ENCODE results near the gene DNAJC18.

GRCh38 chr5:139383275-139383992 lies 55.9 kb downstream of the DNAJC18 start, which contains the start of gene SLC23A1:
- no peak for TF ChIP-seq CTCF (conservative IDR thresholded peaks at IDR 0.05; ENCODE audit: low read depth, low read length)
- peak; percentile 87 for TF ChIP-seq CEBPB (IDR thresholded peaks at IDR 0.05; ENCODE audit: low read depth, low read length)
- TF ChIP-seq RCOR1 (IDR thresholded peaks at IDR 0.05; ENCODE audit: insufficient replicate concordance, low read length) = no peak
- no peak for TF ChIP-seq RAD21 (IDR thresholded peaks at IDR 0.05; ENCODE audit: low read length)
- no peak for TF ChIP-seq POLR2A (IDR thresholded peaks at IDR 0.05; ENCODE audit: low read depth, low read length)
- TF ChIP-seq MXI1 (IDR thresholded peaks at IDR 0.05; ENCODE audit: borderline replicate concordance, low read depth, low read length) = no peak
- no peak for TF ChIP-seq MAFK (IDR thresholded peaks at IDR 0.05; ENCODE audit: low read depth, low read length)
- no peak for TF ChIP-seq SMC3 (IDR thresholded peaks at IDR 0.05; ENCODE audit: low read depth, low read length)
- no peak for TF ChIP-seq RFX5 (IDR thresholded peaks at IDR 0.05; ENCODE audit: low read depth, low read length)
- TF ChIP-seq MAZ (IDR thresholded peaks at IDR 0.05; ENCODE audit: borderline replicate concordance, low read depth, low read length) = no peak
- TF ChIP-seq, protein P1, sequence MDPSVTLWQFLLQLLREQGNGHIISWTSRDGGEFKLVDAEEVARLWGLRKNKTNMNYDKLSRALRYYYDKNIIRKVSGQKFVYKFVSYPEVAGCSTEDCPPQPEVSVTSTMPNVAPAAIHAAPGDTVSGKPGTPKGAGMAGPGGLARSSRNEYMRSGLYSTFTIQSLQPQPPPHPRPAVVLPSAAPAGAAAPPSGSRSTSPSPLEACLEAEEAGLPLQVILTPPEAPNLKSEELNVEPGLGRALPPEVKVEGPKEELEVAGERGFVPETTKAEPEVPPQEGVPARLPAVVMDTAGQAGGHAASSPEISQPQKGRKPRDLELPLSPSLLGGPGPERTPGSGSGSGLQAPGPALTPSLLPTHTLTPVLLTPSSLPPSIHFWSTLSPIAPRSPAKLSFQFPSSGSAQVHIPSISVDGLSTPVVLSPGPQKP (IDR thresholded peaks at IDR 0.05; ENCODE audit: borderline replicate concordance, low read depth, low read length) = no peak
